Endothelial cell (in vitro differentiated cells): Measurements from ENCODE around the gene TBX15. TPM values are rescaled to one million over a fixed set of nuclear protein-coding genes. Genes with fewer than 3 reads are reported as not detected.

Experiments
- DNase-seq: peaks from one replicate; pipeline ENCODE4 v3.0.0; 2021; ENCODE audit warnings: low spot score
- H3K27ac Mint-ChIP-seq: one replicate; pipeline ENCODE4 v1.8.0; 2021; ENCODE audit warnings: mixed read lengths, inconsistent platforms; ENCODE audit not compliant: unreplicated experiment
- H3K27me3 Mint-ChIP-seq: one replicate; pipeline ENCODE4 v1.8.0; 2021; ENCODE audit warnings: mild to moderate bottlenecking, moderate library complexity, mixed read lengths, inconsistent platforms; ENCODE audit not compliant: unreplicated experiment
- H3K36me3 Mint-ChIP-seq: one replicate; pipeline ENCODE4 v1.8.0; 2021; ENCODE audit warnings: mild to moderate bottlenecking, low read depth, mixed read lengths, inconsistent platforms; ENCODE audit not compliant: unreplicated experiment
- H3K4me1 Mint-ChIP-seq: one replicate; pipeline ENCODE4 v1.8.0; 2021; ENCODE audit warnings: mild to moderate bottlenecking, mixed read lengths, inconsistent platforms; ENCODE audit not compliant: unreplicated experiment
- H3K4me3 Mint-ChIP-seq: one replicate; pipeline ENCODE4 v1.8.0; 2021; ENCODE audit warnings: mild to moderate bottlenecking, mixed read lengths, inconsistent platforms; ENCODE audit not compliant: unreplicated experiment
- H3K9me3 Mint-ChIP-seq: one replicate; pipeline ENCODE4 v1.8.0; 2021; ENCODE audit warnings: mixed read lengths, inconsistent platforms; ENCODE audit not compliant: unreplicated experiment
- total RNA-seq: library from RNA; stranded (reverse); fragmentation: NEBNext Ultra II Directional; extraction: Animal tissue kit (Norgen Biotek cat#: 25700); gene quantifications from one replicate; pipeline ENCODE4 v1.2.1, GENCODE V29; 2021; ENCODE audit not compliant: unreplicated experiment
- TF ChIP-seq, protein P1 (sequence below): fragments of 200-600 bp; sonication (generic); IDR thresholded peaks from one replicate; pipeline ENCODE4 v1.5.0; 2021; ENCODE audit warnings: antibody characterized with exemption; ENCODE audit not compliant: unreplicated experiment

TBX15 gene
- total RNA-seq, 1 donor from 2014 or later, result 38.0 TPM

DNA sequence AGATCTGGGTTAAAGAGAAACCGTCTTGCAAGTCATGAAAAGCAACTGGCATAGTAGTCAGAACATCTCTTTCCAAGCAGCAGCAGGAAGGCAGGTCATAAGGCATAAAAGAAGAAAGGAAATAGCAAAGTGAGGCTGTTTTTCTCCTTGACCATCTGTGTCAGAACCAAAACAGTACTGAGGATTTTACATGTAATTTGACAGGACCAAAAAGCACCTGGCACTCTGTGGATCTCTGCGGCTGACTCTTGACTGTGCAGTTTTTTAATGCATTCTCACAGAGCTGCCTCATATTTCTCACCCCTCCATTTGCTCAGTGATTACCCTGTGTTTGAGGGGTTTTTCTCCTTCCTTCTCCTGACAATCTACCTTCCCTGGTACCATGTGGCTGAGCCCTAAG lies 17.7 kb downstream of the TBX15 start:
- H3K36me3 Mint-ChIP-seq, result peaks cover 23% of the 10 kb centered on the region
- no peak overlapping the region for H3K4me3 Mint-ChIP-seq
- DNase-seq, result no peak
- H3K9me3 Mint-ChIP-seq, result no peaks in the 10 kb centered on the region
- peaks cover 21% of the 10 kb centered on the region for H3K4me1 Mint-ChIP-seq
- TF ChIP-seq, protein P1, sequence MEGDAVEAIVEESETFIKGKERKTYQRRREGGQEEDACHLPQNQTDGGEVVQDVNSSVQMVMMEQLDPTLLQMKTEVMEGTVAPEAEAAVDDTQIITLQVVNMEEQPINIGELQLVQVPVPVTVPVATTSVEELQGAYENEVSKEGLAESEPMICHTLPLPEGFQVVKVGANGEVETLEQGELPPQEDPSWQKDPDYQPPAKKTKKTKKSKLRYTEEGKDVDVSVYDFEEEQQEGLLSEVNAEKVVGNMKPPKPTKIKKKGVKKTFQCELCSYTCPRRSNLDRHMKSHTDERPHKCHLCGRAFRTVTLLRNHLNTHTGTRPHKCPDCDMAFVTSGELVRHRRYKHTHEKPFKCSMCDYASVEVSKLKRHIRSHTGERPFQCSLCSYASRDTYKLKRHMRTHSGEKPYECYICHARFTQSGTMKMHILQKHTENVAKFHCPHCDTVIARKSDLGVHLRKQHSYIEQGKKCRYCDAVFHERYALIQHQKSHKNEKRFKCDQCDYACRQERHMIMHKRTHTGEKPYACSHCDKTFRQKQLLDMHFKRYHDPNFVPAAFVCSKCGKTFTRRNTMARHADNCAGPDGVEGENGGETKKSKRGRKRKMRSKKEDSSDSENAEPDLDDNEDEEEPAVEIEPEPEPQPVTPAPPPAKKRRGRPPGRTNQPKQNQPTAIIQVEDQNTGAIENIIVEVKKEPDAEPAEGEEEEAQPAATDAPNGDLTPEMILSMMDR, result no peak
- H3K27ac Mint-ChIP-seq, result no peak overlapping the region
- H3K27me3 Mint-ChIP-seq, result peaks cover 2% of the 10 kb centered on the region

- no peaks in the 10 kb centered on the region for H3K9me3 Mint-ChIP-seq
- DNase-seq, result no peak
- no peak overlapping the region for H3K27ac Mint-ChIP-seq
- TF ChIP-seq, protein P1, result no peak
- peaks cover 18% of the 10 kb centered on the region for H3K4me1 Mint-ChIP-seq
- H3K36me3 Mint-ChIP-seq, result peaks cover 8% of the 10 kb centered on the region
- H3K27me3 Mint-ChIP-seq, result no peaks in the 10 kb centered on the region
- H3K4me3 Mint-ChIP-seq, result no peak overlapping the region
Observed at GRCh38 chr1:118963456-118964430, 24.4 kb downstream of the TBX15 start.

DNA sequence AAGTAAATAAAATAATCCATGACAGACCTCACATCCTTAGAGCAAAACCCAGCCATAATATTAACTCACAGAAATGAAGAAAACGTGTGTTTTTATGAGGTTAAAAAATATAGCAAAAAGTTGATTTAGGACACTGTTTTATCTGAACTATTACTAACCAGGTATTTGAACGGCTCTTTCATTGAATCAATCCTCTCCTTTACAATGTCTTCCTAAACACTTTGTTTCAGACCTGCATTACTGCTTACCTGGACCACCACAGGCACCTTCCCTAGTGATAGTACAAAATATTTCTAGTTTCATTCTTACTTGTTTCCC lies 25.0 kb downstream of the TBX15 start:
- H3K4me3 Mint-ChIP-seq, result no peak overlapping the region
- peaks cover 18% of the 10 kb centered on the region for H3K4me1 Mint-ChIP-seq
- TF ChIP-seq, protein P1, result no peak
- peaks cover 12% of the 10 kb centered on the region for H3K36me3 Mint-ChIP-seq
- no peak overlapping the region for H3K27ac Mint-ChIP-seq
- H3K27me3 Mint-ChIP-seq, result peaks cover 3% of the 10 kb centered on the region
- H3K9me3 Mint-ChIP-seq, result no peaks in the 10 kb centered on the region
- DNase-seq, result no peak

DNA sequence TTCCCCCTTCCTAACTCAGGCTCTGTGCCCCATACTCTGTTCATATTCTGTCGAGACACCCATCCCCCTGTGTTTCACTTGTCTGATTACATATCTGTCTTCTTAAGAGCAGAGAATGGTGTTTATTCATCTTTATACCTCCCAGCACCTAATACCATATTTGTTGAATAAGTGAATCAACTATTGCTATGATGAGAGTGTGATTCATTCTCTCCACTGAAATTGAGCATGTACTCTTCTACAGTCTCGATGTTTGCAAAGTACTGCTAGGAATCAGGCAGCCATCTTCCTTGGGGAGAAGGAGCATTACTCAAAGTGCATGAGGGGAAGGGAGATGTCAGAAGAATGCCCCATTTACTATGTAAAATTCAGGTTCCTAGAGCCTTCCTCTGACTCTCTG lies 27.0 kb downstream of the TBX15 start:
- H3K27me3 Mint-ChIP-seq, result peaks cover 3% of the 10 kb centered on the region
- peaks cover 16% of the 10 kb centered on the region for H3K36me3 Mint-ChIP-seq
- DNase-seq, result no peak
- TF ChIP-seq, protein P1, result no peak
- H3K9me3 Mint-ChIP-seq, result no peaks in the 10 kb centered on the region
- H3K27ac Mint-ChIP-seq, result no peak overlapping the region
- H3K4me1 Mint-ChIP-seq, result peaks cover 15% of the 10 kb centered on the region
- H3K4me3 Mint-ChIP-seq, result no peak overlapping the region

DNA sequence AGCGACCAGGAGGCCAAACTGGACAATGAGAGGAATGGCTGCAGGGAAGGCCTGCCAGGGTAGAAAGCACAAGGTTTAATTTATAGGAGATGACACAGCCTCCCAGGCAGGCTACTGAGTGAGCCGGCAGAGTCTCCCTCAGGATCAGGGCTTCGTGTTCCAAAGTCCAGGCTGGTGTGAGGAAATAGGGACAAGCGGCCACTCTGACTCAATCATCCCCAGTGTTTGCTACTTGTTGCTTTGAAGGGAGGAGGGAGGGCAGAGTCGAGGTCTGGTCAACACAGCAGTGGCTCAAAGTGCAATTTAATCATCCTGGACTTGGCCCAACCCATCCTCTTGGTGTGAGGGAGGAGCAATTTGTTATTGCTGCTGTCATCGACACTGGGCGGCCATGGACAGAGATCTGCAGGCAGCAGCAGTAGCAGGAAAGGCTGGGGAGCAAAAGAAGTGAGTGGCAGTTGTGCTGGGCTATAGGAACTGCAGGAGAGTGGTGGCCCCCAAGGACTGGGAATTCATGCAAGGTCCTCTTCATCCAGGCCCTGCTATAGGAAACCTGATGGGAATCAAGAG lies 27.5 kb downstream of the TBX15 start:
- Mint-ChIP-seq H3K9me3 (no peaks in the 10 kb centered on the region), H3K4me3 (no peak overlapping the region), H3K4me1 (peaks cover 15% of the 10 kb centered on the region), H3K27me3 (peaks cover 3% of the 10 kb centered on the region), H3K27ac (no peak overlapping the region), H3K36me3 (peaks cover 16% of the 10 kb centered on the region)
- TF ChIP-seq, protein P1, result no peak
- DNase-seq, result no peak
